NT2/D1 (cell line): ENCODE results near the gene EHHADH.

Experiments used
- DNase-seq: peaks from one replicate; pipeline ENCODE4 v3.0.0-alpha.2; 2011; ENCODE audit warnings: low read depth, low spot score
- H3K27me3 ChIP-seq: 2 replicates; pipeline ENCODE4 v1.6.0; 2011; ENCODE audit warnings: mild to moderate bottlenecking; ENCODE audit not compliant: insufficient read length, insufficient read depth
- H3K36me3 ChIP-seq: 2 replicates; pipeline ENCODE4 v1.6.1; 2011; ENCODE audit warnings: mild to moderate bottlenecking, low read length, mixed read lengths; ENCODE audit not compliant: insufficient read depth, insufficient read length
- H3K4me1 ChIP-seq: 2 replicates; pipeline ENCODE4 v1.5.1; 2011; ENCODE audit not compliant: insufficient read depth, insufficient read length
- H3K4me3 ChIP-seq: 2 replicates; pipeline ENCODE4 v1.5.1; 2011; ENCODE audit warnings: low read depth; ENCODE audit not compliant: insufficient read length
- H3K9ac ChIP-seq: 2 replicates; pipeline ENCODE4 v1.6.0; 2011; ENCODE audit warnings: low read depth; ENCODE audit not compliant: insufficient read length
- H3K9me3 ChIP-seq: 2 replicates; pipeline ENCODE4 v1.5.1; 2011; ENCODE audit warnings: mild to moderate bottlenecking, low read length; ENCODE audit not compliant: insufficient read depth
- SUZ12 ChIP-seq: IDR thresholded peaks from 2 replicates; pipeline ENCODE4 v1.6.1; 2011; ENCODE audit not compliant: insufficient read length, insufficient read depth; ENCODE audit errors: extremely low read depth
- YY1 ChIP-seq: IDR thresholded peaks from 2 replicates; pipeline ENCODE4 v1.6.1; 2011; ENCODE audit not compliant: insufficient read length, insufficient read depth
- ZNF274 ChIP-seq: IDR thresholded peaks from 2 replicates; pipeline ENCODE4 v1.6.1; 2011; ENCODE audit warnings: mild to moderate bottlenecking, low read depth, low read length

Gene EHHADH

GRCh38 chr3:185208823-185209222 is 45.0 kb downstream of the EHHADH start:
- no peaks in the 10 kb centered on the region for H3K27me3 ChIP-seq
- H3K9me3 ChIP-seq, result no peaks in the 10 kb centered on the region
- H3K36me3 ChIP-seq, result peaks cover 6% of the 10 kb centered on the region
- DNase-seq, result no peak
- no peaks in the 10 kb centered on the region for H3K4me1 ChIP-seq
- TF ChIP-seq SUZ12, result no peak
- no peak for TF ChIP-seq ZNF274
- no peak for TF ChIP-seq YY1
- H3K9ac ChIP-seq, result no peak overlapping the region
- H3K4me3 ChIP-seq, result no peak overlapping the region

GRCh38 chr3:185207931-185208746 is 45.7 kb downstream of the EHHADH start:
- H3K4me1 ChIP-seq, result no peaks in the 10 kb centered on the region
- no peak overlapping the region for H3K4me3 ChIP-seq
- no peak for TF ChIP-seq SUZ12
- no peak for TF ChIP-seq YY1
- TF ChIP-seq ZNF274, result no peak
- no peak for DNase-seq
- H3K9me3 ChIP-seq, result no peaks in the 10 kb centered on the region
- no peak overlapping the region for H3K9ac ChIP-seq
- peaks cover 9% of the 10 kb centered on the region for H3K36me3 ChIP-seq
- no peaks in the 10 kb centered on the region for H3K27me3 ChIP-seq

GRCh38 chr3:185207481-185207880 is 46.4 kb downstream of the EHHADH start:
- no peak for TF ChIP-seq ZNF274
- Histone ChIP-seq H3K4me1 (no peaks in the 10 kb centered on the region), H3K9me3 (no peaks in the 10 kb centered on the region), H3K9ac (no peak overlapping the region), H3K27me3 (no peaks in the 10 kb centered on the region), H3K4me3 (no peak overlapping the region), H3K36me3 (peaks cover 12% of the 10 kb centered on the region)
- no peak for DNase-seq

- Histone ChIP-seq H3K9me3 (no peaks in the 10 kb centered on the region), H3K36me3 (peaks cover 19% of the 10 kb centered on the region), H3K4me3 (no peak overlapping the region), H3K9ac (no peak overlapping the region), H3K27me3 (no peaks in the 10 kb centered on the region), H3K4me1 (no peaks in the 10 kb centered on the region)
- TF ChIP-seq ZNF274 (no peak), YY1 (no peak), SUZ12 (no peak)
- DNase-seq, result no peak
Measured at GRCh38 chr3:185205865-185206264, 48.0 kb downstream of the EHHADH start.

GRCh38 chr3:185204894-185205293 is 49.0 kb downstream of the EHHADH start:
- no peak for DNase-seq
- no peak for TF ChIP-seq SUZ12
- no peaks in the 10 kb centered on the region for H3K4me1 ChIP-seq
- H3K36me3 ChIP-seq, result peaks cover 19% of the 10 kb centered on the region
- no peak overlapping the region for H3K9ac ChIP-seq
- no peaks in the 10 kb centered on the region for H3K9me3 ChIP-seq
- no peaks in the 10 kb centered on the region for H3K27me3 ChIP-seq
- no peak overlapping the region for H3K4me3 ChIP-seq

GRCh38 chr3:185200639-185201038 is 53.2 kb downstream of the EHHADH start:
- no peak overlapping the region for H3K9ac ChIP-seq
- no peaks in the 10 kb centered on the region for H3K27me3 ChIP-seq
- peaks cover 19% of the 10 kb centered on the region for H3K36me3 ChIP-seq
- no peak overlapping the region for H3K4me3 ChIP-seq
- no peaks in the 10 kb centered on the region; the same call in 1 of the 2 replicates for H3K9me3 ChIP-seq
- no peak for DNase-seq
- no peak for TF ChIP-seq YY1
- no peak for TF ChIP-seq SUZ12
- TF ChIP-seq ZNF274, result no peak
- H3K4me1 ChIP-seq, result no peaks in the 10 kb centered on the region

- TF ChIP-seq YY1 (no peak), SUZ12 (no peak), ZNF274 (no peak)
- H3K9ac ChIP-seq, result no peak overlapping the region
- DNase-seq, result no peak
- peaks cover 19% of the 10 kb centered on the region for H3K36me3 ChIP-seq
- H3K4me3 ChIP-seq, result no peak overlapping the region
- peaks cover 9% of the 10 kb centered on the region; the same call in 1 of the 2 replicates for H3K9me3 ChIP-seq
- no peaks in the 10 kb centered on the region for H3K4me1 ChIP-seq
- no peaks in the 10 kb centered on the region for H3K27me3 ChIP-seq
Measured at GRCh38 chr3:185199671-185200070, 54.2 kb downstream of the EHHADH start.
